SKM-1 treated with dmso at 0.1 percent for 144 hours (cell line): ENCODE measurements around the gene DEDD2.

Source experiments
- DNase-seq: peaks from one replicate; lab custom pipeline; 2025; ENCODE audit not compliant: unreplicated experiment; lab: John Stamatoyannopoulos, UW

Gene DEDD2

DNA sequence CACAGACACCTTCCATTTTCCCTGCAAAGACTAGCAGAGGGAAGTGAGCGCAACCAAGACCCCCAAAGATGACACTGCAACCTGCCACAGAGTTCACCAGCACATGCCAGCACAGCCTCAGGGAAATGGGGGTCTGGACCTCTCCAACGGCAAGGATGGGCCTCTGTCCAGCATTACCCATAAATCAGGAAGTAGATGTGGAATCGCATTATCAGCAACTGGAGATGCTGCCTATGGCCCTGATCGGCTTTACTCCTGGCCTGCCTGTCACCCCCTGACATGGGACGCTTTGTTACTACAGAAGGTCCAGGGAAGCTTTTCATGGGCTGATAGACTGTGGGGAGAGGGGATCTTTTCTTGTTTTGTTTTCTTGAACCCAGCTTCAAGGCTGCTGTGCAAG, 43.8 kb downstream of the DEDD2 start:
- no peak for DNase-seq

DNA sequence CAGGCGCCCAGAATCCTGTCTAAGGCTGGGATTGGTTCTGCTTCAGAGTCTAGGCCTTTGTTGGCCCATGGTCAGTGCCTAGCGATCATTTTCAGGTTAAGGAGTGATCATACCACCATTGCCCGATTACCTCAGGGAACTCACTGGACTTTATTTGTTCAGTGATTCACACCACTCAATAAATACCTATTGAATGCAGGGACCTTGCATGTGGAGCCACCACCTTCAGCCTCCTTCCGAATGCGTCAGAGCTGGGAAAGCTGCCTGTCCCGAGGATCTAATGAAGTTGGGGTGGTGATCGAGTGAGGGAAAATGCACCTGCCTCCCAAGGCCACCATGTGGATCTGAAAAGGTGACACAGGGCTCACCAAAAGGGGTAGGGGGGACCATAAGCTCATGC, 45.2 kb downstream of the DEDD2 start:
- no peak for DNase-seq

- DNase-seq: no peak
These were observed 46.8 kb downstream of the DEDD2 start for GRCh38 chr19:42170715-42171114.

- no peak for DNase-seq
These were observed 47.7 kb downstream of the DEDD2 start for GRCh38 chr19:42169486-42170413.

GRCh38 chr19:42168206-42168605, 49.3 kb downstream of the DEDD2 start:
- no peak for DNase-seq

DNA sequence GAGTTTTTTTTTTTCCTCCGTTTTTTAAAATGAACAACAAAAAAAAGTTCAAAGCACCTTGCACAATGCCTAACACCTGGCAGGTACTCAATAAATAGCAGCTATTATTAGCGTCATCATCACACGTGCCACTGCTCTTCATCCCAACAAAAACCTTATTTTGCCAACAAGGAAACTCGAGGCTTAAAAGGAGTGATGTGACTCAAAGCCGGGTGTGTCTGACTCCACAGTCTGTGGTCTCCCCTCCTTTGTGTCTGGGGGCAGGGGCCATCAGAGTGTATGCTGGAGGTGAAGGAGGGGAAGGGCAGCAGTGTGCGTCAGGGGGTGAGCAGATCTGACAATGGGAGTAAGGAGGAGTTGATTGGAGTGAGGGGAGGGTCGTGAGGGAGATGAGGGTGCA, 51.2 kb downstream of the DEDD2 start:
- no peak for DNase-seq

DNA sequence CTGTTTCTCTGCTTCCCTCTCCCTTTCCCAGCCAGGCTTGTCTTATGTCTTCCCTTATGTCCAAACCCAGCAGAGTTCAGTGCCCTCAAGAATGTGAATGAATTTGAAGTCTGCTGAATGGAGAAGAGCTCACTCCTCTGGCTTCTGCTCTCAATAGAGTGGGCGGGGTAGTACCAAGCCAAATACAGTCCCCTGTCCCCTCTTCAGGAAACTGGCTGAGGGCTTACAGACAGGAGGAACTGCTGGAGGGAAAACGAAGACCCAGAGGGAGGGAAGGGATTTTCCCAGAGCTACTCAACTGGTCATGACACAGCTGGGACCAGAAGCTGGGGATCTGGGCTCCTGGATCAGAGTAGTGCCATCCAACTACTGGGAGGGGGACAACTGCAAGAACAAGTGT, 52.3 kb downstream of the DEDD2 start:
- no peak for DNase-seq

DNA sequence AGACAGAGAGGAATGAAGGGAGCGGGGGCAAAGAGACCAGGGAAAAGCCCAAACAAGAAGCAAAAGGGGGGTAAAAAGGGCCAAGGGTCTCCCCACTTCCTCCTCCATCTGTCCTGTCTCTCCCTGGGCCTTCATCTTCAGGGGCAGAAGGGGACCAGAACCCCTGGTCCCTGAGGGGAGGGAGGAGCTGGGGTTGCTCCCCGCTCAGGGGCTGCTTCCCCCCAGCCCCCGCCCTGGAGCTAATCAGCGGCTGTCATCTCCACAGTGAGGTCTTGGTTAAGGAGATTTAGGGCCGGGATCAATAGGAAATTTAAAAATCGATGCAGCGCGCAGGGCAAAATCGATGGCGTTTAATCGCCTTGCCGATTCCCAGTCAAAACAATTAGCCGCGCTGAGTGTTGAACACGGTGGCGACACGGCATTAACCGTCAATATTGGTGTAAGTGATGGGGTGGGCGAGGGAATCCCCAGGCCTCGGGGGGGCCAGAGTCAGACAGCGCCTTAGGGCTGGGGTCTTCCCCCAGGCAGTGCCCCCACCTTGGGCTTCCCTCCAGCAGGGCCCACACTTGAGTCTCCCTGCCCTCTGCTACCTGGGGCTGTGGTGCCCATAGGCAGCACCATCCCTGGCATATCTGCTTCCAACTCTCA, 55.7 kb downstream of the DEDD2 start:
- DNase-seq: no peak

- DNase-seq: no peak
These were observed 57.5 kb downstream of the DEDD2 start for GRCh38 chr19:42159942-42160341.

DNA sequence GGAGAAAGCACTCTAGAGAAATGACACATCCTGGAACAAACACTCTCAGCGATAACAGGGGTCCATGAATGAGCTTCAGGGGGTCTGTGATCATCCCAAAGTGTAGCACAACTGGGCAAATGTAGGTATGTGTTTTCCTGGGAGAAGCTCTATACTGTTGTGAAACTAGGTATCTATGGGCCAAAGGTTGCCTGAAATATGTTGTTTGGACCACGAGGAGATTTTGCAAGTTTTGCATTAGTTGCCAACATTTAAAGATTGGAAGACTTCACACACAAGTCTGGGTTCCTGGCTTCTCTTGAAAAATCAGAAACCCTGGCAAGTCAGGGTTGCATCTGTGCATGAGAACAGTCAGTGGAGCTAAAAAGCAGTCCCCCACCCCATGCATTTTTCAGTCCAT, 58.6 kb downstream of the DEDD2 start:
- no peak for DNase-seq

DNA sequence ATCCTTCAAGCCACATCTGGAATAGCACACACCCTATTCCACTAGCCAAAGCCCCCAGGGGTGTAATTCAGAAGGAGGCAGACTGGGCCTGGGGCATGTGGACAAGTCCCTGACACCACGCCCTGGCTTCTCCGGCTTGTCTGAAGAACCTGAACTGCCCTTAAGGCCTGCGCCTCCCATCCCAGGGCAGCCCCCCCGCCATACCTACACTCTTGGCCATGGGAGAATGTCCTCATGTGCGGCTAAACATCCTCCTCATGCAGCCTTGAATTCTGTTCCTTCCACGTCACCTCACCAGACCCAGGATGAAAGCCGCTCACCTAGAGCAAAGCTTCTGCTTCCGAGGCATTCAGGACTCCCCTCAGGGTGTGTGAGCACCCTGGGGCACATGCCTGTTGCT, 60.9 kb downstream of the DEDD2 start:
- no peak for DNase-seq

GRCh38 chr19:42155796-42156195, 61.7 kb downstream of the DEDD2 start:
- DNase-seq: no peak

DNA sequence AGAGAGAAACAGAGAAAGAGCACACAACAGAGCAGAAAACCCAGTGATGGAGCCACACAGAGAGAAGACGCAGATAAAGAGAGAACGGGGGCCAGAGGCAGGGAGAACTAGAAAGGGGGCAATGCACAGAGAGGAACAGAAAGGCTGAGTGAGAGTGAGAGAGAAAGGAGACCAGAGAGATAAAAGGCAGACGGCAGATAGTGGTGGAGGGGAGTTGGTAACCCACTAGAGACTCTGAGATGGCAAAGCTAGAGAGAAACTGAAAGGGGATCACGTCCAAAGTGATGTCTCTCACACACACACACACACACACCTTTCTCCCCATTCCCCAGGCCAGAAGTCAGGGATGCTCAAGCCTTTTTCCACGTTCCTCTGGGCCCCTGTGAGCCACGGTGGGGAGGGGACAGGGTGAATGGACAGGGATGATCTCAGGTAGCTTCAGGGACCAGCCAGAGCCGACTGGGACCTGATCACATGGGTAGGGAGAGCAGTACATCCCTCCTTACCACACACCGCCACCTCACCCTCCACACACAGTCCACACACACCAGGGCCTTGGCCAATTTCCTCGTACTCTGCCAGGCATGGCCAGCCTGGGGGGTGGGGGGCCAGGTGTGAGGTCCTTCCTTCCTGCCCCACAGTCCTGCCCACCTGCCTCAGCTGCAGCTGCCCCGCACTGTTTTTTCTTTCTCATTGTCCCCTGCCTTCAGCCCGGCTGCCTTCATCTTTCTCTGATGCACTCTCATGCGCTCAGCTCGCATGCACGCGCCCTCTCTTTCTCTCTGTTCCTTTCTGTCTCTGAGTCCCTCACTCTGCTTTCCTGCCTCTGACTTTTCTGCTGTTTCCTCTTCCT, 62.8 kb downstream of the DEDD2 start:
- DNase-seq: no peak

DNA sequence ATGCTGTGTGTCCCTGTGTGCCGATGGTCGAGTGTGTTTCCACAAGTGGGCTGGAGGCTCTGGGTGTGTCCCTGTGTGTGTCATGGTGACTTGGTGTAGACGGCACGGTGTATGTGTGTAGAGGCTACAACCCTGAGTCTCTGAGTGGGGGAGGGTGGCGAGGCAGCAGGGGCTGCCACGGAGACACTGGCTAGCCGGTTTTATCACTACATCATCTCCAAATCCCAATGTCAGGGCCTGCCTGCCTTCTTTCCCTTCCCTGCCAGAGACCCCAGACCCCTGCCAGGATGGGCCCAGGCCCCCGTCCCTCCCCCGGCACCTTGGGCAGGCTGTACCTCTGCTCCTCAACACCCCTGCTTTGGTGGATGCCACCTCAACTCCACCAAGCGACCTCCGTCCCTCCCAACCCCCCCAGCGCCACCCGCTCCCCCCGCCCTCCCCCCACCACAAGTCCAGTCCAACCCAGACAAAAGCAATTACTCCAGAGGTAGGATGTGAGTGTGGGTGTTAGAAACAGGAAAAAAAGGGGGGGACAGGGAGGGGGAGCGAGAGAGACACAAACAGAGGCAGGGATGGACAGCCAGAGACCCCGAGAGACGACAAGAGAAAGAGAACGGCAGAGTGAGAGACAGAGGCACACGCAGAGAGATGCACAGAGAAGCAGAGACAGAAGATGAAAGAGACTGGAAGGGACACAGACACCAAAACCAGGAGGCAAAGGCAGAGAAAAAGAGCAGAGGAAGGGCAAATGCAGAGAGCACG, 63.6 kb downstream of the DEDD2 start:
- no peak for DNase-seq

DNA sequence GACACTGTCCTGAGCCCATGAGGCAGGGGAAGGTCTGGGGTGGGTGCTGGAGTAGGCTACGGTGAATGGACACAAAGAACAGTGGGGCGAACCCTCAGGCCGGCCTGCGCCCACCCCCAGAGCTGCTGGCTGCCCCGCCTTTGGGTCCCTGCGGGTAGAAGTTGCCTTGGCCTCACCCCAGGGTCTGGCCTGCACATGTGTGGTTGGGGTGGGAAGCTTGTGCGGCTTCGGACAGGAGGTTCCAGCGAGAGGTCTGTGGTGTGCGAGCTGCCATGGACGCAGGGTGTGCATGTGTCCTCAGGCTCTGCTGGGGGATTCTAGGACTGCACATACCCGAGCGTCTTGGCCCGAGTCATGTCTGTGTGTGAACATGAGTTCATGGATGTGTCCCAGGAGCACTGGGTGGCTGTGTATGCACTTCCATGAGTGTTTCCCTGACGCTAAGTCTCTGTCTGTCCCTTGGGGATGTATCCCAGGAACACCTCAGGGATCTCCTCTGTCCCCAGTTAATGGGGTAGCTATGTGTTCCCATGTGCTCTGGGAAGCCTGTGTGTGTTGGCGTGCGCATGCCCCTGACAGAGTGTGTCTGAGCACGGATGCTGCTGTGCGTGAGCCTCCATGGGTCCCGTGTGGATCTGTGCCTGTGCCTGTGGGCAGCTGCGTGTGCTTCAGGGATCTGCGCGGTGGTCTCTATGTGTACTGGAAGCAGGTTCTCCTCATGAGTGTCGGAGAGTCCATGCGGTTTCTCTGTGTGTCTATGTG, 64.4 kb downstream of the DEDD2 start:
- DNase-seq: no peak

GRCh38 chr19:42151782-42152684, 65.4 kb downstream of the DEDD2 start:
- no peak for DNase-seq

DNA sequence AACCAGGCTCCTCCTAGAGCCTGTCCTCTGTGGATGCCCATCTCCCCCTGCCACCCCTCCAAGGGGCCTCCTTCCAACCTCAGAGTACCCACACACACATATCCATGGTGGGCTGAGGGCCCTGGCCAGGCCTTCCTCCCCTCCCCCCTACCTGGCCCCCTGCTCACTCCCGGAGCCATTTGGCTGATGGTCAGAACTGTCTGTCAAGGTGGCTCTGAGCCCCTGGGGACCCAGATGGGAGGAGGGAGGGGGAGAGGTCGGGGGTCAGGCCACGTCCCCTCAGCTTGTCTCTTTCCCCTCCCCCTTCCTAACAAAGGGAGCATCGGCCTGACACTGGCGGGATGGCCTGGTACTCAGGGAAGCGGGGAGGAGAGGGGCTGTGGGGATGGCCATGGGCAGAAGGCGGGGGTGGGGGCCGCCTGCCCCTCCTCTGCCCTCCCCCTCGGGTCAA, 66.5 kb downstream of the DEDD2 start:
- DNase-seq: no peak

DNA sequence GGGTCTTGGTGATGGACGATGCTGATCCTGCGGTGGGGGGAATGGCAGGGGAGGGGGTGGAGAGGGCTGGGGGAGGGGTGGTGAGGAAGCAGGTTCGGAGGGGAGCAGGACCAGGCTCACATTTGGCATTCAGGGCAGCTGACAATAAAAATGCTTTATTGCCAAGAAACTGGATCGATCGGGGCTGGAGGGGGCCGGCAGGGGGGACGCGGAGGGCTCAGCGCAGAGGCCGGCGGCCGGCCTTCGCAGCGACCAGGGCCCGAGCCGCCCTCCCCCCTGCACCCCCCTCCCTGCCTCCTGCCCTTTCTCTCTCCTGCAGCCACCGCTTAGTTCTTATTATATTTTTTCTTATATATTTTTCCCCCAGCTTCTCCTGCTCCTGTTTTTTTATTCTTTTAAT, 67.1 kb downstream of the DEDD2 start:
- DNase-seq: no peak
